ENCODE data around the gene OLA1. TPM values are rescaled to one million over a fixed set of nuclear protein-coding genes. Genes with fewer than 3 reads are reported as not detected.

The OLA1 gene
- total RNA-seq, 3 donors from 2014 or later: 56.0 to 73.7 (median 69.1) TPM

DNA sequence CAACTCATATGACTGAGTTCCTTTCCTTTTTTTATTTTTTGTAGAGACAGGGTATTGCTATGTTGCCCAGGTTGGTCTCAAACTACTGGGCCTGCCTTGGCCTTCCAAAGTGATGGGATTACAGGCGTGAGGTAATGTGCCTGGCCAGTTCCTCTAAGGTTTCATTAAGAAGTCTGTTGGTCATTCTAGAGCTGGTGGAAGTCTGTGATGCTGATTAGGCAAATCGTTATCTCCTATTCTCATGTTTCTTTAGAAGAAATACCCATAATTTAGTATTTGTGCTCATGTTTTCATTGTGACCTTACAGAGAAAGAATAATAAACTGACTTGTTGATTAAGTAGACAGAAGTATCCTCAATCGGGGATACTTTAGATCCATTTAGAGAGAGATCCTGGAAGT is 177.0 kb downstream of the OLA1 start:
- Histone ChIP-seq H3K27me3 (no peaks in the 10 kb centered on the region), H3K27ac (no peak overlapping the region), H3K4me1 (no peaks in the 10 kb centered on the region), H3K4me3 (no peak overlapping the region), H3K9me3 (no peaks in the 10 kb centered on the region), H3K36me3 (no peaks in the 10 kb centered on the region)
- DNase-seq (ENCODE audit: low spot score in 2 of 2): no peak
- TF ChIP-seq POLR2A (IDR thresholded peaks at IDR 0.05) (no peak), POLR2AphosphoS5 (IDR thresholded peaks at IDR 0.05) (no peak)
- TF ChIP-seq, protein P1, sequence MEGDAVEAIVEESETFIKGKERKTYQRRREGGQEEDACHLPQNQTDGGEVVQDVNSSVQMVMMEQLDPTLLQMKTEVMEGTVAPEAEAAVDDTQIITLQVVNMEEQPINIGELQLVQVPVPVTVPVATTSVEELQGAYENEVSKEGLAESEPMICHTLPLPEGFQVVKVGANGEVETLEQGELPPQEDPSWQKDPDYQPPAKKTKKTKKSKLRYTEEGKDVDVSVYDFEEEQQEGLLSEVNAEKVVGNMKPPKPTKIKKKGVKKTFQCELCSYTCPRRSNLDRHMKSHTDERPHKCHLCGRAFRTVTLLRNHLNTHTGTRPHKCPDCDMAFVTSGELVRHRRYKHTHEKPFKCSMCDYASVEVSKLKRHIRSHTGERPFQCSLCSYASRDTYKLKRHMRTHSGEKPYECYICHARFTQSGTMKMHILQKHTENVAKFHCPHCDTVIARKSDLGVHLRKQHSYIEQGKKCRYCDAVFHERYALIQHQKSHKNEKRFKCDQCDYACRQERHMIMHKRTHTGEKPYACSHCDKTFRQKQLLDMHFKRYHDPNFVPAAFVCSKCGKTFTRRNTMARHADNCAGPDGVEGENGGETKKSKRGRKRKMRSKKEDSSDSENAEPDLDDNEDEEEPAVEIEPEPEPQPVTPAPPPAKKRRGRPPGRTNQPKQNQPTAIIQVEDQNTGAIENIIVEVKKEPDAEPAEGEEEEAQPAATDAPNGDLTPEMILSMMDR (IDR thresholded peaks at IDR 0.05): no peak
- intact Hi-C loops (cut with DNase I; ENCODE audit: low total_unique reads): no loop called here

DNA sequence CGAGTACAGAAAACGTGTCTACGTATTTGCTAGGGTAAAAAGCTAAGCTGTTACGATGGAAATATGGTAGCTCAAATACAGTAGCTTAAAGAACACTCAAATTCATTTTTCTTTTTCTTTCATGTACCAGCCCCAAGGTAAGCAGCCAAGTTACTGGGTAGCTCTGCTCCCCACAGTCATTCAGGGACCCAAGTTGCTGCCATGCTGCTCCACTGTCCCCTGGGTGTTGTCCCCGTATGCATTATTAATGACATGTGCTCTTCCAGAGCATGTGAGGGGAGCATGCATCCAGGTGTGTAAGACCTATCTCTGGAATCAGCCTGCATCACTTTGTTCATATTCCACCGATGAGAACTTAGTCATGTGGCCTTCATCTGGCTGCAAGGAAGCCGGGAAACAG is 178.1 kb downstream of the OLA1 start:
- H3K4me3 ChIP-seq: no peak overlapping the region
- H3K27ac ChIP-seq: no peak overlapping the region
- no peaks in the 10 kb centered on the region for H3K9me3 ChIP-seq
- intact Hi-C loops (cut with DNase I; ENCODE audit: low total_unique reads): no loop called here
- H3K4me1 ChIP-seq: no peaks in the 10 kb centered on the region
- H3K36me3 ChIP-seq: no peaks in the 10 kb centered on the region
- no peaks in the 10 kb centered on the region for H3K27me3 ChIP-seq
- TF ChIP-seq, protein P1 (IDR thresholded peaks at IDR 0.05): no peak
- DNase-seq (ENCODE audit: low spot score in 2 of 2): no peak

DNA sequence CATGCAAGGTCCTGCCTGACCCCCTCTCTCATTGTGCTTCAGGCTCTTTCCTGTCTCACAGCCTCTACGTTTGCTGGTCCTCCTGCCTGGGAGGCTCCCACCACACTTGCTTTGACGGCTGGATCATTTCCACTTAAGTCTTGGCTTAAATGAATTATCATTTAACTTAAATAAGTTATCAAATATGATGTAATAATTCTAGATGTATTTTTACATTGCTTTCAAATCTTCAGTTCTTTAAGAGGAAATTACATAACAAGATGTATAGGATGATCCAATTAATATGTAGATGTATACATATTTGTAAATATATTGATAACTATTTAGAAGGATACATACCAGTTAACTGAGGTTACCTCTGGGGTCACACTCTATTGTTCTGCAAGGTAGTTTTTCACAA is 180.5 kb downstream of the OLA1 start:
- intact Hi-C loops (cut with DNase I; ENCODE audit: low total_unique reads): no loop called here
- TF ChIP-seq POLR2A (IDR thresholded peaks at IDR 0.05) (no peak), POLR2AphosphoS5 (IDR thresholded peaks at IDR 0.05) (no peak)
- TF ChIP-seq, protein P1 (IDR thresholded peaks at IDR 0.05): no peak
- Histone ChIP-seq H3K4me1 (no peaks in the 10 kb centered on the region), H3K27ac (no peak overlapping the region), H3K27me3 (no peaks in the 10 kb centered on the region), H3K36me3 (no peaks in the 10 kb centered on the region), H3K4me3 (no peak overlapping the region), H3K9me3 (no peaks in the 10 kb centered on the region)
- no peak for DNase-seq (ENCODE audit: low spot score in 2 of 2)

DNA sequence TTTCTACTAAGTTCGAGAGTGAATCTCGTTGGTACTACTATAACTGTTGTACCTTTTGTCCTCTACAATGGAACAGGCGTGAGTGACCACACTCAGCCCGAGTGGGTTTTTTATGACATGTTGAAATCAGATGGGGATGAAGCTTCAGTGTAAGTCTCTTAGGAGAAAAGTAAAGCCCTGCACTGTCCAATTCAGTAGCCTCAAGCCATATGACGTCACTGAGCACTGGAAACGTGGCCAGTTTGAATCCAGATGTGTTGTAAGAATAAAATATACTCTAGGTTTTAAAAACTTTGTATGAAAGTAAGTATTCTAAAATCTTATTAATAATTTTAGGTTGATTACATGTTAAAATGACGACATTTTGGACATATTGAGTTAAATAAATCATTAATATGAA is 181.5 kb downstream of the OLA1 start:
- Histone ChIP-seq H3K4me1 (no peaks in the 10 kb centered on the region), H3K36me3 (no peaks in the 10 kb centered on the region), H3K9me3 (no peaks in the 10 kb centered on the region), H3K27ac (no peak overlapping the region), H3K4me3 (no peak overlapping the region), H3K27me3 (no peaks in the 10 kb centered on the region)
- no peak for DNase-seq (ENCODE audit: low spot score in 2 of 2)
- intact Hi-C loops (cut with DNase I; ENCODE audit: low total_unique reads): no loop called here
- TF ChIP-seq, protein P1 (IDR thresholded peaks at IDR 0.05): no peak
- TF ChIP-seq POLR2AphosphoS5 (IDR thresholded peaks at IDR 0.05) (no peak), POLR2A (IDR thresholded peaks at IDR 0.05) (no peak)

DNA sequence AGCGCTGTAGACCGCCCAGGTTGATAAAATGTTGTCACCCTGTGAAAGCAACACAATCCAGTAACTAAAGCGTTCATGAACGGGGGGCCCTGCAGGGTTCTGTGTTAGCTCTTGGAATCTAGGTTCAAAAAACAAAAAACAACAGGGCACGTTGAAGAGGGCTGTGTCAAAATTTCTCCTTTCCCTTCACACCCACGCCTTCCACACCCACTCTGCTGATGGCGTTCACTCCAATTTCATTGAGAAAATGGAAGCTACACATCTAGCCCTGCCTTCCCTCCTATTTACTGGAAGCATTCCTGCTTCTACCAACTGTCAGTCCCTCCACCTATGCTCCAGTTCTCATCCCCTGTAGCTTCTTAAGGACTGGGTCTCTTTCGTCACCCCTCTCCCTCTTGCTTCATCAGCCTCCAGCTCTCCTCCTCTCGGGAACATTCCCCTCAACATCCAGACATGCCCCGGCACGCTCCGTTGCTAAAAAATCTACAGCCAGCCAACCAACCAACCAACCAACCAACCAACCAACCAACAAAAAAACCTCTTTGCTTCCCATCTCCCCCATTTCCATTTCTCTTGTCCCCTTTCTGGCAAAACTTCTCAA is 184.7 kb downstream of the OLA1 start:
- TF ChIP-seq, protein P1 (IDR thresholded peaks at IDR 0.05): no peak
- TF ChIP-seq POLR2AphosphoS5 (IDR thresholded peaks at IDR 0.05): no peak
- TF ChIP-seq POLR2A (IDR thresholded peaks at IDR 0.05): no peak
- intact Hi-C loops (cut with DNase I; ENCODE audit: low total_unique reads): no loop called here
- no peaks in the 10 kb centered on the region for H3K4me1 ChIP-seq
- no peak for DNase-seq (ENCODE audit: low spot score in 2 of 2)
- H3K36me3 ChIP-seq: no peaks in the 10 kb centered on the region
- H3K4me3 ChIP-seq: no peak overlapping the region
- no peaks in the 10 kb centered on the region for H3K9me3 ChIP-seq
- no peaks in the 10 kb centered on the region for H3K27me3 ChIP-seq
- no peak overlapping the region for H3K27ac ChIP-seq

All from breast epithelium (tissue), 4 donors.